Transverse colon (tissue), 4 donors: ENCODE results near the gene CCDC69. TPM values are rescaled to one million over a fixed set of nuclear protein-coding genes. Genes with fewer than 3 reads are reported as not detected.

Source experiments
- DNase-seq: peaks from one replicate; pipeline ENCODE4 v3.0.0-alpha.2; 2019
- H3K27ac ChIP-seq, 4 donors: fragments of 200-600 bp; sonication (generic); 2 replicates each; pipeline ENCODE4 v1.5.1; 2016 to 2018; ENCODE audit warnings: inconsistent platforms in 4 of 4
- H3K27me3 ChIP-seq: fragments of 200-600 bp; sonication (generic); 2 replicates; pipeline ENCODE4 v1.5.1; 2017; ENCODE audit warnings: inconsistent platforms
- H3K36me3 ChIP-seq, 4 donors: fragments of 200-600 bp; sonication (generic); 2 replicates each; pipeline ENCODE4 v1.5.1; 2017 to 2019; ENCODE audit warnings: inconsistent platforms in 4 of 4
- H3K4me1 ChIP-seq, 4 donors: fragments of 200-600 bp; sonication (generic); 2 replicates each; pipeline ENCODE4 v1.5.1; 2017 to 2020; ENCODE audit warnings: inconsistent platforms in 4 of 4
- H3K4me3 ChIP-seq, 4 donors: fragments of 200-600 bp; sonication (generic); 1 replicate in 1 of 4; 2 replicates in 3 of 4; pipeline versions ENCODE4 v1.5.1 to v1.6.1; 2017 to 2019; ENCODE audit warnings: inconsistent platforms in 4 of 4
- H3K9me3 ChIP-seq, 2 donors: fragments of 200-600 bp; sonication (generic); 2 replicates each; pipeline ENCODE4 v1.5.1; 2017 to 2019; ENCODE audit warnings: inconsistent platforms in 2 of 2
- EP300 ChIP-seq: sonication (generic); formaldehyde crosslinking; IDR thresholded peaks from one replicate; pipeline ENCODE4 v1.6.1; 2017; ENCODE audit warnings: antibody characterized with exemption, low read depth
- POLR2A ChIP-seq: fragments of 450-650 bp; IDR thresholded peaks from one replicate; pipeline ENCODE4 v1.6.1; 2016; ENCODE audit warnings: antibody characterized with exemption, mild to moderate bottlenecking, moderate library complexity
- POLR2AphosphoS5 ChIP-seq, 3 donors: sonication (generic); formaldehyde crosslinking; IDR thresholded peaks; one replicate each; pipeline ENCODE4 v1.6.1; 2016; ENCODE audit warnings: antibody characterized with exemption in 3 of 3
- WGBS, 2 donors: methylation state at CpG; one replicate each; pipeline ENCODE4 v1.1.5; 2018; ENCODE audit warnings: low coverage in 1 of 2; 5-methylcytosine and 5-hydroxymethylcytosine counted together
- in situ Hi-C, 4 donors: fragments of 200-750 bp; cut with MboI; loops; one replicate each; pipeline versions ENCODE4 v1.15.0 to v1.15.1; 2017; ENCODE audit warnings: low sequenced_read_pairs in 3 of 4, low pct_ligation_motif_present in 1 of 4, low pct_unique_long_range_greater_than_20kb in 1 of 4
- intact Hi-C: fragments of 100-400 bp; cut with DNase I; formaldehyde crosslinking; loops from one replicate; pipeline ENCODE4 v1.15.1; 2023; ENCODE audit warnings: low total_unique reads
- total RNA-seq, 4 donors: library from RNA; depleted of rRNA; stranded (reverse); fragments of >200 nt; gene quantifications; one replicate each; pipeline ENCODE4 v1.1.0, GENCODE V29; 2016
- TF ChIP-seq, protein P1 (sequence below), 5 experiments: fragments of 200-600 bp in 3 of 5; fragments of 450-650 bp in 2 of 5; sonication (generic) in 3 of 5; IDR thresholded peaks; 1 replicate in 2 of 5; 2 replicates in 3 of 5; pipeline ENCODE4 v1.5.1; 2016 to 2017; ENCODE audit warnings: antibody characterized with exemption in 5 of 5, inconsistent platforms in 3 of 5, mild to moderate bottlenecking in 2 of 5, moderate library complexity in 1 of 5

Gene CCDC69
- total RNA-seq, 4 donors from 2014 or later, result 37.7 to 89.2 (median 62.1) TPM

DNA sequence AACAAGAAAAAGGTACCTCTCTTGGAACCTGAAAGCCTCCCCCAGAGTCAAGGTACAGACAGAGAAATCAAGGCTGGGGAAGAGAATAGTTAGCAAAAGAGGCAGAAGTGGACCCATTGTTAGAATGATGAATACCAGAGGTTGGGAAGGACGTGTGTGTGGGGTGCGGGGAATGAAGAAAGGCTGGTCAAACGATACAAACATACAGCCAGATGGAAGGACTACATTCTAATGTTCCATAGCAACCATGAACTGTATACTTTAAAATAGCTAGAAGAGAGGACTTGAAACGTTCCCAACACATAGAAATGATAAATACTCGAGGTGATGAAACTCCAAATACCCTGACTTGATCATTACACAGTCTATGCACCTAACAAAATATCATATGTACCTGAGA lies 7.1 kb downstream of the CCDC69 start:
- in situ Hi-C loops (no loop called here), intact Hi-C loops (no loop called here)
- Histone ChIP-seq H3K9me3 (no peaks in the 10 kb centered on the region), H3K27ac (peak overlapping the region; percentile 10 to 78 (median 40)), H3K4me3 (no peak overlapping the region), H3K27me3 (no peaks in the 10 kb centered on the region), H3K4me1 (peaks cover 16 to 71% (median 45%) of the 10 kb centered on the region in 4 donors), H3K36me3 (no peaks in the 10 kb centered on the region)
- no peak for DNase-seq
- 61 to 65% methylated on average over 5 of the region's 5 CpGs for WGBS, 2 donors
- TF ChIP-seq EP300 (no peak), POLR2A (no peak), POLR2AphosphoS5 (IDR thresholded peaks at IDR 0.05) (no peak)
- TF ChIP-seq, protein P1, sequence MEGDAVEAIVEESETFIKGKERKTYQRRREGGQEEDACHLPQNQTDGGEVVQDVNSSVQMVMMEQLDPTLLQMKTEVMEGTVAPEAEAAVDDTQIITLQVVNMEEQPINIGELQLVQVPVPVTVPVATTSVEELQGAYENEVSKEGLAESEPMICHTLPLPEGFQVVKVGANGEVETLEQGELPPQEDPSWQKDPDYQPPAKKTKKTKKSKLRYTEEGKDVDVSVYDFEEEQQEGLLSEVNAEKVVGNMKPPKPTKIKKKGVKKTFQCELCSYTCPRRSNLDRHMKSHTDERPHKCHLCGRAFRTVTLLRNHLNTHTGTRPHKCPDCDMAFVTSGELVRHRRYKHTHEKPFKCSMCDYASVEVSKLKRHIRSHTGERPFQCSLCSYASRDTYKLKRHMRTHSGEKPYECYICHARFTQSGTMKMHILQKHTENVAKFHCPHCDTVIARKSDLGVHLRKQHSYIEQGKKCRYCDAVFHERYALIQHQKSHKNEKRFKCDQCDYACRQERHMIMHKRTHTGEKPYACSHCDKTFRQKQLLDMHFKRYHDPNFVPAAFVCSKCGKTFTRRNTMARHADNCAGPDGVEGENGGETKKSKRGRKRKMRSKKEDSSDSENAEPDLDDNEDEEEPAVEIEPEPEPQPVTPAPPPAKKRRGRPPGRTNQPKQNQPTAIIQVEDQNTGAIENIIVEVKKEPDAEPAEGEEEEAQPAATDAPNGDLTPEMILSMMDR (IDR thresholded peaks at IDR 0.05), result no peak

DNA sequence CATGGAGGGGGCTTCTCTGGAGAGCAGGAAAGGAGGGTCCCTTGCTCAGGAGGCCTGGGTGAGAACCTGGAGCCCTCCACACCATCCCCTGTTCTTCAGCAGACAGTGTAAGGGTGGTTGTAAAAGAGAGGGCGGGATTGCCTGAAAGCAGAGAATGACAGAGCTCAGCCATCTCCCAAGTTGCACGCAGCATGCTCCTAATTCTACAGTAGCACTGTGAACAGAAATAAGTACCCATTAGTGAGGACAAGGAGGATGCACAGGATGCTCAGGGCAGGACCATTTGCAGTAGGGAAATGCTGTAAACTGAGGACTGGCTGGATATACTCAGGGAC lies 8.4 kb downstream of the CCDC69 start:
- Histone ChIP-seq H3K9me3 (no peaks in the 10 kb centered on the region), H3K4me1 (peaks cover 16 to 61% (median 40%) of the 10 kb centered on the region in 4 donors), H3K27me3 (no peaks in the 10 kb centered on the region), H3K36me3 (no peaks in the 10 kb centered on the region), H3K4me3 (no peak overlapping the region), H3K27ac (peak overlapping the region; percentile 78 to 87 (median 80))
- 85% methylated on average over 2 of the region's 2 CpGs; no CpG with 5 or more reads in 1 of the 2 donors for WGBS, 2 donors
- intact Hi-C loops (no loop called here), in situ Hi-C loops (no loop called here)
- no peak for DNase-seq
- TF ChIP-seq POLR2A (no peak), EP300 (no peak), POLR2AphosphoS5 (IDR thresholded peaks at IDR 0.05) (no peak)
- TF ChIP-seq, protein P1 (IDR thresholded peaks at IDR 0.05), result no peak

DNA sequence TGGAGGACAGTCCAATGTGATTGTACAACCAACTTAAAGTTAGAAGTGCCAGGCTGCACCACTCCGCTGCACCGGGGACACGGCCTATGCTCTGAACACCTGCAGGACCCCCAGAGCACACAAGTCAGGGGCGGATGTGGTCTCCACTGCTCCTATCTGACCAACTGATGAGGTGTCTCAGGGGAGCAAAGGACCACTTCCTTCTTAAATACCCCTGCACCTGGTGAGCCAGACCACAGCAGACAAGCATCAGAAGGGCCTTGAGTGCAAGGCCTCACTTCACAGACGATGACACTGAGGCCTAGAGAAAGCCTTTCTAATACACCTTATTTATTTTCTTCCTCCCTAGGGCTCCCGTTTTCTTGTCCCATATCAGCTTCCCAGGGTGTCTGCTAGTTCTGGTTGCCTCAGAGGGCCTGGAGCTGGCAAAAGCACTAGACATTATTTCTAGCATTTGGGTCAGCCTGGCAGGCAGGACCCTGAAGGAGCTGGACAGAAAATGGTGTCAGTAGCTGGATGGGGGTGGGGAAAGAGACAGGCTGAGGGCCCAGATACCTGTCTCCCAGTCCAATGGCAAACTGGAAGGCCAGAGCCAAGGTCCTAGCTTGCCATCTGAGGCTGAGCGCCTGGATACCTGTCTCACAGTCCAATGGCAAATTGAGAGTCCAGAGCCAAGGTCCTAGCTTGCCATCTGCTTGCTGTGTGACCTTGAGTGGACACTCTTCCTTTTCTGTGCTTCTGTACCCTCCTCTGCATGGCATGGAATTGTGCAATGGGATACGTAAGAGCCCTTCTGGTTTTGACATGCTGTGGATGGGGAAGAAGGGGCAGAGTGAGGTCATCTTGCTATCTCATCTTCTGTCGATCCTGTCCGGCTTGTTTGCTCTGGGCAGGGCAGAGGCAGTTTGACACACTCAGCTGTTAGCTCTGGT lies 9.0 kb downstream of the CCDC69 start:
- no peaks in the 10 kb centered on the region for H3K27me3 ChIP-seq
- TF ChIP-seq POLR2AphosphoS5 (IDR thresholded peaks at IDR 0.05) (no peak), EP300 (no peak), POLR2A (no peak)
- TF ChIP-seq, protein P1 (IDR thresholded peaks at IDR 0.05), result no peak
- intact Hi-C loops, result no loop called here
- no peaks in the 10 kb centered on the region for H3K9me3 ChIP-seq
- no peaks in the 10 kb centered on the region for H3K36me3 ChIP-seq
- WGBS, 2 donors, result 67 to 76% methylated on average over 1 to 10 of the region's 10 CpGs
- H3K4me3 ChIP-seq, result no peak overlapping the region
- peak overlapping the region; percentile 78 to 87 (median 80) for H3K27ac ChIP-seq
- H3K4me1 ChIP-seq, result peaks cover 16 to 58% (median 39%) of the 10 kb centered on the region in 4 donors
- in situ Hi-C loops, result no loop called here
- DNase-seq, result peak; percentile 50

DNA sequence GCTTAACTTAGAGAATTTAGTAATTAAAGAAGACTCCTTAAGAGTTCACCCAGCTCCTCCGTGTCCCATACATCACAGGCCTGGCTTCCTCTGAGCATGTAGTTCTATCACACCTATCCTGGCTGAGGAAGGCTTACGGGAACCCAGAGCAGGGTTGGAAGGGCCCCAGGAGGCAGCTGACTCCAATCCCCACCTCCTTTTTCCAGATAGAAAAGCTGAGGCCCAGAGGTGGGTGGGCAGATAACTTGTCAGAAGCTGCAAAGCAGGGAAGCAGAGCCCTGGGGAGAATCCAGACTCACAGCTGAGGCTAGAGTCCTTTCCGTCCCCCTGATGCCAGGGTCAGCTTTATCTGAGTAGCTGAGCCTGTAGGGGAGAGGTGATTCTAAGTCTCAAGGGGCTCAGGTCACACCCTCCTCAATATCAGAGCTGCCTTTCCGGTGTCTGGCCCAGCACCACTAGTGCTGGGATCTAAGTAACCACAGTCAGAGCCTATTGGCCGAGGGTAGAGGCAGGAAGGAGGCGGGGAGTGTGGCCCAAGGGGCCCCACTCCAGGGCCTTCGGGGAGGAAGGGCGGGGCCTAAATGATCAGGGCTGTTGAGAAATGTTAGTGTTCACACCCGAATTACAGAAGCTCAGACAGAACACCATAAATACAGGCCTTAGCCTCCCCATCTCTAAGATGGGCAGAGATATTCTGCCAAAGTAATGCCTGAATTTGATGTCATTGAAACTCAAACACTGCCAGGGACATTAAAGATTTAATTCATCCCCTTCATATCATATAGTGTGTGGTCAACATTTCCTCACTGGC lies 9.9 kb downstream of the CCDC69 start:
- TF ChIP-seq POLR2A, result peak; percentile 28
- TF ChIP-seq, protein P1 (IDR thresholded peaks at IDR 0.05), result no peak
- no peak for TF ChIP-seq EP300
- peak; percentile 35 to 61 (median 54) for TF ChIP-seq POLR2AphosphoS5 (IDR thresholded peaks at IDR 0.05)
- no peaks in the 10 kb centered on the region for H3K9me3 ChIP-seq
- peak; percentile 86 for DNase-seq
- peaks cover 17 to 58% (median 43%) of the 10 kb centered on the region in 4 donors for H3K4me1 ChIP-seq
- in situ Hi-C loops (no loop called here), intact Hi-C loops (no loop called here)
- no peaks in the 10 kb centered on the region for H3K27me3 ChIP-seq
- peak overlapping the region; percentile 78 to 87 (median 80) for H3K27ac ChIP-seq
- 38% methylated on average over 9 of the region's 9 CpGs; no CpG with 5 or more reads in 1 of the 2 donors for WGBS, 2 donors
- no peaks in the 10 kb centered on the region for H3K36me3 ChIP-seq
- peak overlapping the region in 1 of 4 donors; percentile 15 for H3K4me3 ChIP-seq
